Spleen (tissue), 11 donors: ENCODE measurements around the gene RIC8A. TPM values are rescaled to one million over a fixed set of nuclear protein-coding genes. Genes with fewer than 3 reads are reported as not detected.

ENCODE experiments used
- DNase-seq: peaks from one replicate; pipeline ENCODE4 v3.0.0-alpha.2; 2020
- H3K27ac ChIP-seq, 8 donors: fragments of 200-600 bp; sonication (generic) in 7 of 8; 1 replicate in 4 of 8; 2 replicates in 4 of 8; pipeline versions ENCODE4 v1.5.0 to v1.8.0; 2016 to 2021; ENCODE audit warnings: inconsistent platforms in 4 of 8, mild to moderate bottlenecking in 4 of 8, moderate library complexity in 1 of 8
- H3K27me3 ChIP-seq, 7 donors: fragments of 200-600 bp; sonication (generic) in 6 of 7; replicated peaks in 1 of 7; 1 replicate in 4 of 7; 2 replicates in 3 of 7; pipeline versions ENCODE4 v1.5.0 to v1.8.0; 2016 to 2021; ENCODE audit warnings: inconsistent platforms in 3 of 7, mild to moderate bottlenecking in 1 of 7
- H3K36me3 ChIP-seq, 6 donors: fragments of 200-600 bp; sonication (generic) in 5 of 6; 1 replicate in 4 of 6; 2 replicates in 2 of 6; pipeline versions ENCODE4 v1.5.0 to v1.8.0; 2016 to 2021; ENCODE audit warnings: inconsistent platforms in 2 of 6
- H3K4me1 ChIP-seq, 6 donors: fragments of 200-600 bp; sonication (generic) in 5 of 6; 1 replicate in 3 of 6; 2 replicates in 3 of 6; pipeline versions ENCODE4 v1.5.0 to v1.8.0; 2016 to 2021; ENCODE audit warnings: inconsistent platforms in 3 of 6
- H3K4me3 ChIP-seq, 8 donors: fragments of 200-600 bp; sonication (generic) in 7 of 8; 1 replicate in 4 of 8; 2 replicates in 4 of 8; pipeline versions ENCODE4 v1.5.0 to v1.8.0; 2016 to 2021; ENCODE audit warnings: inconsistent platforms in 4 of 8, mild to moderate bottlenecking in 4 of 8, moderate library complexity in 2 of 8
- H3K9me3 ChIP-seq, 8 donors: fragments of 200-600 bp; sonication (generic) in 7 of 8; 1 replicate in 4 of 8; 2 replicates in 4 of 8; pipeline versions ENCODE4 v1.5.0 to v1.8.0; 2016 to 2021; ENCODE audit warnings: inconsistent platforms in 4 of 8
- CTCF ChIP-seq, 11 experiments: fragments of 200-600 bp in 7 of 11; fragments of 450-650 bp in 4 of 11; sonication (generic) in 4 of 11; IDR thresholded peaks in 8 of 11; conservative IDR thresholded peaks in 3 of 11; 1 replicate in 7 of 11; 2 replicates in 4 of 11; pipeline versions ENCODE4 v1.4.0 to v1.8.0; 2016 to 2021; ENCODE audit warnings: antibody characterized with exemption in 11 of 11, inconsistent platforms in 4 of 11, mild to moderate bottlenecking in 1 of 11
- POLR2A ChIP-seq, 3 donors: fragments of 450-650 bp; IDR thresholded peaks; one replicate each; pipeline ENCODE4 v1.5.1; 2017; ENCODE audit warnings: antibody characterized with exemption in 3 of 3, mild to moderate bottlenecking in 1 of 3
- POLR2AphosphoS5 ChIP-seq, 3 donors: sonication (generic); formaldehyde crosslinking; IDR thresholded peaks; one replicate each; pipeline ENCODE4 v1.5.1; 2017; ENCODE audit warnings: antibody characterized with exemption in 3 of 3
- WGBS, 5 donors: extraction: QIAGEN DNeasy Blood & Tissue Kit in 3 of 5; methylation state at CpG; one replicate each; pipeline versions ENCODE4 v1.1.5 to v1.1.7; 2013 to 2018; 5-methylcytosine and 5-hydroxymethylcytosine counted together
- intact Hi-C: fragments of 100-400 bp; cut with DNase I; formaldehyde crosslinking; loops from one replicate; pipeline ENCODE4 v1.15.0; 2023; ENCODE audit warnings: low total_unique reads
- polyA plus RNA-seq, 3 donors: library from polyadenylated mRNA; stranded (reverse); fragments of 200-250 nt; gene quantifications; one replicate each; pipeline ENCODE4 v1.2.1, GENCODE V29; 2013
- total RNA-seq, 7 donors: library from RNA; depleted of rRNA in 3 of 7; stranded (reverse); fragments of >200 nt in 3 of 7; fragmentation: NEBNext Ultra II Directional in 4 of 7; extraction: Animal tissue kit (Norgen Biotek cat#: 25700) in 4 of 7; gene quantifications; one replicate each; pipeline versions ENCODE4 v1.1.0 to v1.2.1, GENCODE V29; 2016 to 2021
- donor health status: healthy with polysubstance abuse.
- donor health status: DM: no; HTN: no; CAD: no; lungs with moderate emphysema.
- donor health status: DM: no; HTN: no; CAD: no.
- donor health status: Bipolar disorder and iron deficiency.
- donor health status: healthy.
- donor health status: DM: no; HTN: no; CAD: no.
- donor health status: DM: yes; HTN: yes; CAD: no.

The RIC8A gene
- total and polyA plus RNA-seq, 10 donors: 38.6 to 141 (median 79.6) TPM

GRCh38 chr11:223026-223789 lies 15.7 kb downstream of the RIC8A start:
- intact Hi-C loops: no loop called here
- 84 to 92% (median 89%) methylated on average over 16 of the region's 16 CpGs for WGBS, 5 donors
- DNase-seq: no peak

GRCh38 chr11:223884-224283 lies 16.4 kb downstream of the RIC8A start:
- 93 to 99% (median 96%) methylated on average over 7 to 9 of the region's 9 CpGs for WGBS, 5 donors
- intact Hi-C loops: no loop called here
- no peak for DNase-seq
- TF ChIP-seq POLR2A (IDR thresholded peaks at IDR 0.05) (no peak), CTCF (IDR thresholded peaks at IDR 0.05 in 8 of 11, conservative IDR thresholded peaks at IDR 0.05 in 3 of 11) (no peak), POLR2AphosphoS5 (IDR thresholded peaks at IDR 0.05) (no peak)
- Histone ChIP-seq H3K27me3 (no peaks in the 10 kb centered on the region), H3K36me3 (peaks cover 0 to 42% (median 7%) of the 10 kb centered on the region in 6 donors), H3K27ac (no peak overlapping the region), H3K4me1 (no peaks in the 10 kb centered on the region), H3K4me3 (no peak overlapping the region), H3K9me3 (no peaks in the 10 kb centered on the region)

More at GRCh38 chr11:223026-223789, 15.7 kb downstream of the RIC8A start:
- TF ChIP-seq CTCF (IDR thresholded peaks at IDR 0.05 in 8 of 11, conservative IDR thresholded peaks at IDR 0.05 in 3 of 11): no peak
- TF ChIP-seq POLR2AphosphoS5 (IDR thresholded peaks at IDR 0.05): no peak
- TF ChIP-seq POLR2A (IDR thresholded peaks at IDR 0.05): no peak
- no peaks in the 10 kb centered on the region for H3K27me3 ChIP-seq
- H3K27ac ChIP-seq: no peak overlapping the region
- peaks cover 0 to 44% (median 11%) of the 10 kb centered on the region in 6 donors for H3K36me3 ChIP-seq
- H3K9me3 ChIP-seq: no peaks in the 10 kb centered on the region
- no peaks in the 10 kb centered on the region for H3K4me1 ChIP-seq
- no peak overlapping the region for H3K4me3 ChIP-seq

GRCh38 chr11:224424-224823 lies 16.9 kb downstream of the RIC8A start:
- 83 to 90% (median 85%) methylated on average over 7 of the region's 7 CpGs for WGBS, 5 donors
- Histone ChIP-seq H3K9me3 (no peaks in the 10 kb centered on the region), H3K27ac (no peak overlapping the region), H3K4me3 (no peak overlapping the region), H3K27me3 (no peaks in the 10 kb centered on the region), H3K4me1 (no peaks in the 10 kb centered on the region), H3K36me3 (peaks cover 0 to 42% (median 6%) of the 10 kb centered on the region in 6 donors)
- no peak for DNase-seq
- TF ChIP-seq POLR2AphosphoS5 (IDR thresholded peaks at IDR 0.05): no peak
- no peak for TF ChIP-seq POLR2A (IDR thresholded peaks at IDR 0.05)
- TF ChIP-seq CTCF (IDR thresholded peaks at IDR 0.05 in 8 of 11, conservative IDR thresholded peaks at IDR 0.05 in 3 of 11): no peak
- intact Hi-C loops: no loop called here

- peaks cover 0 to 45% (median 6%) of the 10 kb centered on the region in 6 donors for H3K36me3 ChIP-seq
- no peaks in the 10 kb centered on the region for H3K9me3 ChIP-seq
- WGBS, 5 donors: 83 to 91% (median 87%) methylated on average over 10 of the region's 10 CpGs
- no peak for DNase-seq
- H3K4me1 ChIP-seq: no peaks in the 10 kb centered on the region
- no peak overlapping the region for H3K27ac ChIP-seq
- H3K4me3 ChIP-seq: no peak overlapping the region
- H3K27me3 ChIP-seq: no peaks in the 10 kb centered on the region
- TF ChIP-seq POLR2A (IDR thresholded peaks at IDR 0.05) (no peak), POLR2AphosphoS5 (IDR thresholded peaks at IDR 0.05) (no peak), CTCF (IDR thresholded peaks at IDR 0.05 in 8 of 11, conservative IDR thresholded peaks at IDR 0.05 in 3 of 11) (no peak)
- intact Hi-C loops: no loop called here
These were observed 18.4 kb downstream of the RIC8A start for GRCh38 chr11:225734-226453.
